ENCODE measurements around the gene CTNNAL1.

Gene CTNNAL1

DNA sequence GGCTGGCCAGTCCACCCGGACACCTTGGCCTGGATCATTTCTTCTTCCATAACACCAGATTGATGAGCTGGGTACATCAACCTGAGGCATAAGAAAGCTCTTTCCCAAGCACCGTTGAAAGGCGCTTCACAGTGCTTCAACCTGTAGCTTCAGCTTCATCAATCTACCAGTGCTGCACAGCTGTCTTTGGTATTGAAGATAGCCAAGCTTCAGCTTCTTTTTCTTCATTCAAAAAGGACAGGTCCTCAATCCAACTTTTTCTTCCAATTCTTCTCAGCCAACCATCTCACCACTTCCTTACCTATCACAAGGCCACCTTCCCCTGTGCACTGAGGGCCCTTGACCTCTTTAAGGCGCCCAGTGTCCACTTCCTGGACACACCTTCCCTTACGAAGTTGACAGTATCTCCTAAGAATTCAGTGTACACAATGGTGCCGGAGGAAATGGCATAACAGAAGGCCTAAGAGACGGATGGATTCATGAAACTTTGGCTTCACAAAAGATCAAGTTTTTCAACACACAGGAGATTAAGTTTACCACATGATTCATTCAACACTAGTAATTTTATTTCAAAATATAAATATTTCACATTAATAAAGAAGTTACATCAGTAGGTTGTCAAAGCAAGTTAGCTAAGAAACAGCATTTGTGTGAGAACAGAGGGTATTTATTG is 1.4 kb upstream of the CTNNAL1 start:
- no peak overlapping the region for H3K27ac ChIP-seq
- TF ChIP-seq, protein P1, sequence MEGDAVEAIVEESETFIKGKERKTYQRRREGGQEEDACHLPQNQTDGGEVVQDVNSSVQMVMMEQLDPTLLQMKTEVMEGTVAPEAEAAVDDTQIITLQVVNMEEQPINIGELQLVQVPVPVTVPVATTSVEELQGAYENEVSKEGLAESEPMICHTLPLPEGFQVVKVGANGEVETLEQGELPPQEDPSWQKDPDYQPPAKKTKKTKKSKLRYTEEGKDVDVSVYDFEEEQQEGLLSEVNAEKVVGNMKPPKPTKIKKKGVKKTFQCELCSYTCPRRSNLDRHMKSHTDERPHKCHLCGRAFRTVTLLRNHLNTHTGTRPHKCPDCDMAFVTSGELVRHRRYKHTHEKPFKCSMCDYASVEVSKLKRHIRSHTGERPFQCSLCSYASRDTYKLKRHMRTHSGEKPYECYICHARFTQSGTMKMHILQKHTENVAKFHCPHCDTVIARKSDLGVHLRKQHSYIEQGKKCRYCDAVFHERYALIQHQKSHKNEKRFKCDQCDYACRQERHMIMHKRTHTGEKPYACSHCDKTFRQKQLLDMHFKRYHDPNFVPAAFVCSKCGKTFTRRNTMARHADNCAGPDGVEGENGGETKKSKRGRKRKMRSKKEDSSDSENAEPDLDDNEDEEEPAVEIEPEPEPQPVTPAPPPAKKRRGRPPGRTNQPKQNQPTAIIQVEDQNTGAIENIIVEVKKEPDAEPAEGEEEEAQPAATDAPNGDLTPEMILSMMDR (conservative IDR thresholded peaks at IDR 0.05) = no peak
- no peak for TF ChIP-seq ZFX (IDR thresholded peaks at IDR 0.05)

DNA sequence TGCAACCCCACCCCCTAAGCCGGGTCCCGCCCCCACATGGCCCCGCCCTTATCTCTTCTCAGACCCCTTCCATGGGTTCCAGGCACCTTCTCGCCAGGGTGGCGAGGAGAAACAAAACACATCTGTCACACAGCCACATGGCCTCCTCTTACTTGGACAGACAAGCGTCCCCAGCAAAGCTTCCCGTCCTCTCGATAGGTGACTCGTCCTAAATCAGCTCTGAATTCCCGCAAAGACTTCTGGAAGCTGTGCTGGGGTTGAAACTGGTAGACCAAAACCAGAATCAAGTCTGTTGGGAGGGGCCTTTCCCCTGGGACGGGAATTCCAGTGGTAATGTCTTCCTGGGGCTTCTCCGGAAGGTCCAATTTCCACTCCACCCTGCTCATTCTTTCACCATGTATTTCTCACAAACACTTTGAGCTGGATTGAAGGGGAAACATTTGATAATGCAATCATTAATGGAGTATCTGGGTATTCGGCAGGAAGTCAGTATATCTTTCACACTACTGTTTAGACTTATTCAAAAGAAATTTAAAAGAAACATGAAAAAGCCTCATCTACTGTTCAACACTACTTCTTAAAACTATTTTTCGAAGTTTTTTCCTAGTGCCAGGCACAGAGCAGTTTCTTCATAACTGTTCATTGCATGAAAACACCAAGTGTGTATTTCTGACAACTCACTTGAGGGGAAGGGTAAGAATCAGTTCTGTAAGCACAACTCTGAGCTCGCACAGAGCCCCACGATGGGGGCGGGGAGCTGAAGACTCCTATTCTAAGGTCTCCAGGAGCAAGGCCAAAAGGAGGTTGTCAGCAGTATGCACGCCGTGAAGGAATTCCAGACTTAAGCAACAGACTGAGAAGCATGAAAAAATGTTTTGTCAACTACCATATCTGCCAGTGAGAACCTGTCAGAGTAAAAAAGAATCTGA is 644 bp upstream of the CTNNAL1 start:
- H3K27ac ChIP-seq = no peak overlapping the region

DNA sequence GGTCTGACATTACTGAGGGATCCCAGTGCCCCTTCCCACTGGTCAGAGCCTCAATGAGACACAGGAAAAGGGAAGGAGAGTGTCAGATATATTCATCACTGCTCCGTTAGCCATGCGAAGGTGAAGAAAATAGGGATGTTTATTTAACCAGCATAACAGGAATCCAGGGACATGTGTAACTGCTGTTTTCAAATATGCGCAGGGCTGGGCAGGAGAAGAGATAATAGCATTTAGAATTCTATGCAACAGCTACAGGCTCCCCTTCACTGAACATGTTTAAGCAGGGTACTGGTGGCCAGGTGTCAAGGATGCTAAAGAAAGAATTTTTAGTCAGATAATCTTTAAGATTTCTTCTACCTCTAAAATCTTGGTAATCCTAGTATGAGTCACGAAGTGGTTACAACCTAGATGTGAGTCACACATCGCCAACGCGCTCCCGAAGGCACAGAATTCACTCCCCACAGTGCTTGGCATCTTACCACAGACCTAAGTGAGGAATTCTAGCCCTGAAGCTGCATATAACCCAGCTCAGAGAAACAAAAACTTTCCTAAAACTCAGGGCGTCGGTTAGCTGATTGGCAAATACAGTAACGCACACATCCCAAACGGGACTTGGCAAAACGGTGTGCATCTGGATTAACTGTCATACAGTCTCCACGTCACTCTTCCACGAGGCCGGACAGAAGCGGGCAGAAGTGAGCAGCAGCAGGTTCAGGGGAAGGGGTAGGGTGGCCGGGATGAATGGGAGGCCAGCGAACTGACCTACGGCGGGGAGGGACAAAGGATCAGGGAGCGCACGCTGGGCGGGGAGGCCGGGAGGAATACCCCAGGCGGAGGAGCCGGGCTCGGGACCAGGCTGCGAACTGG is 1.1 kb downstream of the CTNNAL1 start:
- H3K27ac ChIP-seq = peak overlapping the region; percentile 78
- TF ChIP-seq ZFX (IDR thresholded peaks at IDR 0.05) = no peak
- TF ChIP-seq, protein P1 (conservative IDR thresholded peaks at IDR 0.05) = no peak

More for the DNA sequence above, 644 bp upstream of the CTNNAL1 start:
- no peak for TF ChIP-seq ZFX (IDR thresholded peaks at IDR 0.05)
- TF ChIP-seq, protein P1 (conservative IDR thresholded peaks at IDR 0.05) = no peak

DNA sequence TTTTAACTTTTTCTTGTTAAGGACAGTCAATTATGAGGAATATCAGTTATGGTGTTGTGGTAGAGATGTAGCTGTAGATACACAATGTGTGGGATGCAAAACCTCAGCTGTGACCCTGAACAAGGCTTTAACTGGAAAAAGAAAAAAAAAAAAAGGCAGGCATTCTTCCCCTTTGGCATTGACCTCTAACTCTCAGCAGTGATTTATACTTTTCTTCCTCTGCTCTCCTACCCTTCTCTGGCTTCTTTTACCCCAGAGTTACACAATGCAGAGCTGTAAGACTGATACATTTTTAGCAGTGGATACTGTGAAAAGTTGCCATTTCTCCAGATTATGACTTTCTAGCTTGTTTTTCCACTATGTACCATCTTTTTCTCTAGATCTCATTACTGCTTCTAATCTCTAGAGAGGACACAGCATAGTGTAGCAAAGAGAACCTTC is 2.0 kb downstream of the CTNNAL1 start:
- no peak for TF ChIP-seq ZFX (IDR thresholded peaks at IDR 0.05)
- TF ChIP-seq, protein P1 (conservative IDR thresholded peaks at IDR 0.05) = no peak
- H3K27ac ChIP-seq = no peak overlapping the region

DNA sequence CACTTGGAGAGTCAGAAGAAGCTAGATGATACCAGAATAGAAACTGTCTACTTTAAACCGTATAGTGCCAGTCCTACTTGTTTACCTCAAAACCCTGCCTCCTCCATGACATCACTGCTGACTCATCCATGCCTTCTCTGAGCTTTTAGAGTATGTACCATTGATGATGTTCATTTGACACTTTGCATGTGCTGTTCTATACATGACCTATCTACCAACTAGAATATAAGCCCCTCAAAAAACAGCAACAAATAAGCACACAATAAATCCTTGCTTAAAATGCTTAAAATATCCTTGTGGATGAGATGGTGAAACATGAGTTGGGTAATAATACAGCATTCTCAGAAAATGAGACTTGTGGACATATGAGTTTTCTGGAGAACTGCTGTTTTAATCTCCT is 2.6 kb downstream of the CTNNAL1 start:
- no peak for TF ChIP-seq ZFX (IDR thresholded peaks at IDR 0.05)
- TF ChIP-seq, protein P1 (conservative IDR thresholded peaks at IDR 0.05) = no peak
- H3K27ac ChIP-seq = no peak overlapping the region

DNA sequence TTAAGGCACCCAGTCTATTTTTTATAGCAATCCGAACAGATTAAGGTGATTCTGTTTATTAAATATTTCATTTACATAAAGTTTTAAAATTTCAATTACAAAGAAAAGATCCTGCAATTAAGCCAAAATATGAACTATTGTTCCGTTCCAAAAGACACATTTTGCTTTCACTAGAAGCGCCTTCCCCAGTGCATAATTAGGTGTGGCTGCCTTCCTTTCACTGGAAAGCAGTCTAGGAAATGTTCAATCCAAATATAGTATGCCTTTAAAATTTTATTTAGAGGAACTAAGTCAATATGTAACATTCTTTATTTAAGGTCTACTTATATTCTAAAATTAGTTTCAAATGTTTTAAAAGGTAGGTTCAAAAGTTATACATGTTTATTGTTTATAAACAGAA is 7.6 kb downstream of the CTNNAL1 start:
- no peak overlapping the region for H3K27ac ChIP-seq
- TF ChIP-seq ZFX (IDR thresholded peaks at IDR 0.05) = no peak
- TF ChIP-seq, protein P1 (conservative IDR thresholded peaks at IDR 0.05) = no peak

Data from C4-2B (cell line).